ENCODE data around the gene DHRS7B. TPM values are rescaled to one million over a fixed set of nuclear protein-coding genes. Genes with fewer than 3 reads are reported as not detected.

Gene DHRS7B
- total RNA-seq, 1 experiment from 2014 or later: 29.5 TPM

GRCh38 chr17:21185061-21185460 is 58.3 kb downstream of the DHRS7B start:
- no TSS peak for BruUV-seq (replicated peaks)
- no peaks in the 10 kb centered on the region for H3K9me3 ChIP-seq (ENCODE audit: low read length)
- intact Hi-C loops (cut with micrococcal nuclease): no loop called here
- DNase-seq (no peak), ATAC-seq (no peak)
- no peak overlapping the region for H3K9ac ChIP-seq (ENCODE audit: low read length)
- H3K4me1 ChIP-seq (ENCODE audit: insufficient read depth, low read length): no peaks in the 10 kb centered on the region
- no peaks in the 10 kb centered on the region for H3K79me2 ChIP-seq (ENCODE audit: low read length)
- H3K27me3 ChIP-seq (ENCODE audit: low read length): no peaks in the 10 kb centered on the region
- TF ChIP-seq CTCF (conservative IDR thresholded peaks at IDR 0.05; ENCODE audit: low read depth, low read length): no peak
- no peak for TF ChIP-seq EZH2phosphoT487 (IDR thresholded peaks at IDR 0.05; ENCODE audit: borderline replicate concordance, low read length)
- no peak for TF ChIP-seq EZH2 (IDR thresholded peaks at IDR 0.05; ENCODE audit: low read length, unreplicated experiment)
- no peak overlapping the region for H2AFZ ChIP-seq (ENCODE audit: low read length)
- no peaks in the 10 kb centered on the region for H3K9me2 ChIP-seq (replicated peaks; ENCODE audit: low read length)
- no peak overlapping the region for H3K4me2 ChIP-seq (ENCODE audit: low read length)
- H3K36me3 ChIP-seq (ENCODE audit: low read depth, low read length): peaks cover 11% of the 10 kb centered on the region; the same call in 1 of the 2 replicates
- ChIA-PET POLR2A (ENCODE audit: unreplicated experiment) (no interaction called here), CTCF (no interaction called here)
- H4K20me1 ChIP-seq (ENCODE audit: low read length): no peaks in the 10 kb centered on the region
- H3K27ac ChIP-seq (ENCODE audit: low read length): no peak overlapping the region
- no peaks in the 10 kb centered on the region for H3F3A ChIP-seq (ENCODE audit: low read length, unreplicated experiment)
- no peak overlapping the region for H3K4me3 ChIP-seq (ENCODE audit: low read length)

GRCh38 chr17:21186399-21187187 is 59.8 kb downstream of the DHRS7B start:
- Histone ChIP-seq H2AFZ (ENCODE audit: low read length) (no peak overlapping the region), H3K4me1 (ENCODE audit: insufficient read depth, low read length) (no peaks in the 10 kb centered on the region), H3K9me2 (replicated peaks; ENCODE audit: low read length) (no peaks in the 10 kb centered on the region), H3K9ac (ENCODE audit: low read length) (no peak overlapping the region), H4K20me1 (ENCODE audit: low read length) (no peaks in the 10 kb centered on the region), H3K4me3 (ENCODE audit: low read length) (no peak overlapping the region), H3K79me2 (ENCODE audit: low read length) (no peaks in the 10 kb centered on the region), H3K9me3 (ENCODE audit: low read length) (no peaks in the 10 kb centered on the region), H3K4me2 (ENCODE audit: low read length) (no peak overlapping the region), H3K27ac (ENCODE audit: low read length) (no peak overlapping the region), H3K27me3 (ENCODE audit: low read length) (no peaks in the 10 kb centered on the region), H3K36me3 (ENCODE audit: low read depth, low read length) (peaks cover 11% of the 10 kb centered on the region; the same call in 1 of the 2 replicates), H3F3A (ENCODE audit: low read length, unreplicated experiment) (no peaks in the 10 kb centered on the region)
- intact Hi-C loops (cut with micrococcal nuclease): no loop called here
- ChIA-PET CTCF (no interaction called here), POLR2A (ENCODE audit: unreplicated experiment) (no interaction called here)
- BruUV-seq (replicated peaks): no TSS peak
- ATAC-seq (no peak), DNase-seq (no peak)
- TF ChIP-seq EZH2phosphoT487 (IDR thresholded peaks at IDR 0.05; ENCODE audit: borderline replicate concordance, low read length) (no peak), EZH2 (IDR thresholded peaks at IDR 0.05; ENCODE audit: low read length, unreplicated experiment) (no peak), CTCF (conservative IDR thresholded peaks at IDR 0.05; ENCODE audit: low read depth, low read length) (no peak)

GRCh38 chr17:21189361-21189760 is 62.6 kb downstream of the DHRS7B start:
- POLR2A ChIA-PET (ENCODE audit: unreplicated experiment): no interaction called here
- no peak overlapping the region for H3K27ac ChIP-seq (ENCODE audit: low read length)
- DNase-seq (no peak), ATAC-seq (no peak)
- no peak for TF ChIP-seq EZH2phosphoT487 (IDR thresholded peaks at IDR 0.05; ENCODE audit: borderline replicate concordance, low read length)
- no peak for TF ChIP-seq CTCF (conservative IDR thresholded peaks at IDR 0.05; ENCODE audit: low read depth, low read length)
- TF ChIP-seq EZH2 (IDR thresholded peaks at IDR 0.05; ENCODE audit: low read length, unreplicated experiment): no peak
- CTCF ChIA-PET: no interaction called here
- peaks cover 8% of the 10 kb centered on the region; the same call in 1 of the 2 replicates for H3K36me3 ChIP-seq (ENCODE audit: low read depth, low read length)
- no peaks in the 10 kb centered on the region for H4K20me1 ChIP-seq (ENCODE audit: low read length)
- no TSS peak for BruUV-seq (replicated peaks)
- no peaks in the 10 kb centered on the region for H3K9me2 ChIP-seq (replicated peaks; ENCODE audit: low read length)
- H3K4me3 ChIP-seq (ENCODE audit: low read length): no peak overlapping the region
- no peaks in the 10 kb centered on the region for H3K9me3 ChIP-seq (ENCODE audit: low read length)
- H2AFZ ChIP-seq (ENCODE audit: low read length): no peak overlapping the region
- no peaks in the 10 kb centered on the region for H3K79me2 ChIP-seq (ENCODE audit: low read length)
- H3K4me1 ChIP-seq (ENCODE audit: insufficient read depth, low read length): no peaks in the 10 kb centered on the region
- H3K27me3 ChIP-seq (ENCODE audit: low read length): no peaks in the 10 kb centered on the region
- no peak overlapping the region for H3K9ac ChIP-seq (ENCODE audit: low read length)
- no peaks in the 10 kb centered on the region for H3F3A ChIP-seq (ENCODE audit: low read length, unreplicated experiment)
- intact Hi-C loops (cut with micrococcal nuclease): no loop called here
- H3K4me2 ChIP-seq (ENCODE audit: low read length): no peak overlapping the region

Data from PC-3 (cell line).